Aorta (tissue), 5 donors: ENCODE measurements around the gene OSBPL10. TPM values are rescaled to one million over a fixed set of nuclear protein-coding genes. Genes with fewer than 3 reads are reported as not detected.

Experiments used
- ATAC-seq: fragments of 200-7000 bp; cut with Tn5 transposase; one replicate; pipeline ENCODE4 v1.9.1; 2022; ENCODE audit warnings: moderate library complexity; ENCODE audit not compliant: low FRiP score
- DNase-seq, 2 donors: peaks; one replicate each; pipeline ENCODE4 v3.0.0-alpha.2; 2020
- H3K27ac ChIP-seq, 2 donors: one replicate each; pipeline ENCODE4 v1.5.1; 2013; ENCODE audit warnings: low read length in 2 of 2, mild to moderate bottlenecking in 2 of 2, moderate library complexity in 2 of 2, control low read depth in 1 of 2, inconsistent platforms in 1 of 2, low read depth in 1 of 2
- H3K27me3 ChIP-seq, 2 donors: one replicate each; pipeline ENCODE4 v1.6.1; 2013; ENCODE audit warnings: control low read depth in 1 of 2, low read length in 1 of 2, mild to moderate bottlenecking in 1 of 2, moderate library complexity in 1 of 2; ENCODE audit not compliant: insufficient read depth in 2 of 2, control insufficient read depth in 1 of 2
- H3K36me3 ChIP-seq, 2 donors: one replicate each; pipeline ENCODE4 v1.6.1; 2013; ENCODE audit warnings: control low read depth in 1 of 2, low read length in 1 of 2, mild to moderate bottlenecking in 1 of 2; ENCODE audit not compliant: insufficient read depth in 2 of 2, control insufficient read depth in 1 of 2
- H3K4me1 ChIP-seq, 2 donors: one replicate each; pipeline ENCODE4 v1.6.1; 2013; ENCODE audit warnings: low read length in 2 of 2, control low read depth in 1 of 2, mild to moderate bottlenecking in 1 of 2, moderate library complexity in 1 of 2; ENCODE audit not compliant: insufficient read depth in 2 of 2, control insufficient read depth in 1 of 2
- H3K4me3 ChIP-seq, 2 donors: one replicate each; pipeline ENCODE4 v1.5.1; 2013; ENCODE audit warnings: low read length in 2 of 2, control low read depth in 1 of 2, mild to moderate bottlenecking in 1 of 2
- H3K9me3 ChIP-seq: one replicate; pipeline ENCODE4 v1.6.1; 2013; ENCODE audit warnings: mild to moderate bottlenecking, low read length; ENCODE audit not compliant: control insufficient read depth
- WGBS, 2 donors: extraction: QIAGEN DNeasy Blood & Tissue Kit; methylation state at CpG; one replicate each; pipeline ENCODE4 v1.1.7; 2013; 5-methylcytosine and 5-hydroxymethylcytosine counted together
- intact Hi-C, 2 donors: fragments of 100-400 bp; cut with DNase I; formaldehyde crosslinking; loops; one replicate each; pipeline versions ENCODE4 v1.14.2 to v1.15.0; 2022
- polyA plus RNA-seq, 2 donors: library from polyadenylated mRNA; stranded (reverse); fragments of 200-250 nt; gene quantifications; one replicate each; pipeline ENCODE4 v1.2.3, GENCODE V29; 2013
- total RNA-seq, 2 donors: library from RNA; stranded (reverse); fragmentation: NEBNext Ultra II Directional; extraction: Animal tissue kit (Norgen Biotek cat#: 25700); gene quantifications; one replicate each; pipeline ENCODE4 v1.2.1, GENCODE V29; 2021
- donor health status: healthy with polysubstance abuse.
- donor health status: Bipolar disorder and iron deficiency.
- donor health status: DM: no; HTN: no; CAD: no.
- donor health status: DM: no; HTN: no; CAD: no.
- donor health status: DM: yes; HTN: yes; CAD: no.

Gene OSBPL10
- total and polyA plus RNA-seq, 4 donors = 3.1 to 47.9 (median 17.4) TPM

- no peak for DNase-seq
- 65 to 75% methylated on average over 4 of the region's 4 CpGs for WGBS, 2 donors
- Histone ChIP-seq H3K27me3 (no peaks in the 10 kb centered on the region), H3K27ac (no peak overlapping the region), H3K4me1 (peaks cover 1 to 2% of the 10 kb centered on the region in 2 donors), H3K9me3 (no peaks in the 10 kb centered on the region), H3K4me3 (no peak overlapping the region), H3K36me3 (no peaks in the 10 kb centered on the region)
- intact Hi-C loops = no loop called here
- no peak for ATAC-seq
Measured at GRCh38 chr3:31724651-31725050, 256.4 kb downstream of the OSBPL10 start.

GRCh38 chr3:31724116-31724515 is 256.9 kb downstream of the OSBPL10 start:
- no peaks in the 10 kb centered on the region for H3K36me3 ChIP-seq
- no peaks in the 10 kb centered on the region for H3K9me3 ChIP-seq
- peaks cover 1 to 2% of the 10 kb centered on the region in 2 donors for H3K4me1 ChIP-seq
- 56 to 65% methylated on average over 6 of the region's 6 CpGs for WGBS, 2 donors
- ATAC-seq (no peak), DNase-seq (no peak)
- H3K27me3 ChIP-seq = no peaks in the 10 kb centered on the region
- intact Hi-C loops = no loop called here
- no peak overlapping the region for H3K4me3 ChIP-seq
- no peak overlapping the region for H3K27ac ChIP-seq

- intact Hi-C loops = no loop called here
- Histone ChIP-seq H3K9me3 (no peaks in the 10 kb centered on the region), H3K4me3 (no peak overlapping the region), H3K27ac (no peak overlapping the region), H3K27me3 (no peaks in the 10 kb centered on the region), H3K4me1 (peaks cover 1 to 2% of the 10 kb centered on the region in 2 donors), H3K36me3 (no peaks in the 10 kb centered on the region)
- WGBS, 2 donors = 20 to 45% methylated on average over 5 of the region's 5 CpGs
- ATAC-seq (no peak), DNase-seq (no peak)
Measured at GRCh38 chr3:31723701-31724100, 257.4 kb downstream of the OSBPL10 start.

- no peaks in the 10 kb centered on the region for H3K9me3 ChIP-seq
- peaks cover 1 to 2% of the 10 kb centered on the region in 2 donors for H3K4me1 ChIP-seq
- ATAC-seq (no peak), DNase-seq (no peak)
- H3K4me3 ChIP-seq = no peak overlapping the region
- intact Hi-C loops = no loop called here
- 77 to 79% methylated on average over 3 of the region's 3 CpGs for WGBS, 2 donors
- no peaks in the 10 kb centered on the region for H3K36me3 ChIP-seq
- H3K27ac ChIP-seq = no peak overlapping the region
- H3K27me3 ChIP-seq = no peaks in the 10 kb centered on the region
Measured at GRCh38 chr3:31721676-31722075, 259.4 kb downstream of the OSBPL10 start.

- Histone ChIP-seq H3K27ac (no peak overlapping the region), H3K36me3 (no peaks in the 10 kb centered on the region), H3K9me3 (no peaks in the 10 kb centered on the region), H3K4me3 (no peak overlapping the region), H3K4me1 (no peaks in the 10 kb centered on the region), H3K27me3 (no peaks in the 10 kb centered on the region)
- intact Hi-C loops = no loop called here
- DNase-seq (no peak), ATAC-seq (no peak)
- 92 to 94% methylated on average over 11 of the region's 11 CpGs for WGBS, 2 donors
Measured at GRCh38 chr3:31714495-31715280, 266.4 kb downstream of the OSBPL10 start.

GRCh38 chr3:31713816-31714215 is 267.2 kb downstream of the OSBPL10 start:
- Histone ChIP-seq H3K9me3 (no peaks in the 10 kb centered on the region), H3K27me3 (no peaks in the 10 kb centered on the region), H3K36me3 (no peaks in the 10 kb centered on the region), H3K27ac (no peak overlapping the region), H3K4me1 (no peaks in the 10 kb centered on the region), H3K4me3 (no peak overlapping the region)
- DNase-seq (no peak), ATAC-seq (no peak)
- intact Hi-C loops = no loop called here
- 79 to 85% methylated on average over 5 of the region's 5 CpGs for WGBS, 2 donors

GRCh38 chr3:31710123-31710803 is 270.8 kb downstream of the OSBPL10 start:
- Histone ChIP-seq H3K9me3 (no peaks in the 10 kb centered on the region), H3K27ac (no peak overlapping the region), H3K27me3 (no peaks in the 10 kb centered on the region), H3K4me1 (peaks cover 0 to 1% of the 10 kb centered on the region in 2 donors), H3K4me3 (no peak overlapping the region), H3K36me3 (no peaks in the 10 kb centered on the region)
- WGBS, 2 donors = 74 to 87% methylated on average over 6 of the region's 6 CpGs
- DNase-seq (no peak), ATAC-seq (no peak)
- intact Hi-C loops = no loop called here

GRCh38 chr3:31709526-31709925 is 271.5 kb downstream of the OSBPL10 start:
- H3K27ac ChIP-seq = no peak overlapping the region
- intact Hi-C loops = no loop called here
- H3K27me3 ChIP-seq = no peaks in the 10 kb centered on the region
- ATAC-seq = no peak
- peaks cover 0 to 2% of the 10 kb centered on the region in 2 donors for H3K4me1 ChIP-seq
- DNase-seq = no peak
- 89 to 94% methylated on average over 4 of the region's 4 CpGs for WGBS, 2 donors
- no peaks in the 10 kb centered on the region for H3K9me3 ChIP-seq
- H3K4me3 ChIP-seq = no peak overlapping the region
- H3K36me3 ChIP-seq = no peaks in the 10 kb centered on the region

GRCh38 chr3:31709005-31709404 is 272.1 kb downstream of the OSBPL10 start:
- 89 to 94% methylated on average over 9 of the region's 9 CpGs for WGBS, 2 donors
- ATAC-seq = no peak
- Histone ChIP-seq H3K9me3 (no peaks in the 10 kb centered on the region), H3K4me1 (peaks cover 0 to 2% of the 10 kb centered on the region in 2 donors), H3K4me3 (no peak overlapping the region), H3K27me3 (no peaks in the 10 kb centered on the region), H3K27ac (no peak overlapping the region), H3K36me3 (no peaks in the 10 kb centered on the region)
- intact Hi-C loops = no loop called here
- DNase-seq = no peak
